HL-60 (cell line): Measurements from ENCODE around the gene PEX6.

ENCODE experiments used
- CTCF ChIP-seq: IDR thresholded peaks from one replicate; pipeline ENCODE4 v1.5.1; 2011; ENCODE audit warnings: low read length, control low read depth, inconsistent platforms; ENCODE audit not compliant: insufficient read depth
- SPI1 ChIP-seq: IDR thresholded peaks from 2 replicates; pipeline ENCODE4 v1.6.1; 2012; ENCODE audit warnings: low read depth, mild to moderate bottlenecking, borderline replicate concordance

- no peak for TF ChIP-seq CTCF
- no peak for TF ChIP-seq SPI1
Measured at GRCh38 chr6:43019152-43019551, 40.2 kb upstream of the PEX6 start.
